Hepatocyte (in vitro differentiated cells): ENCODE measurements around the gene LRBA. TPM values are rescaled to one million over a fixed set of nuclear protein-coding genes. Genes with fewer than 3 reads are reported as not detected.

Experiments
- DNase-seq: peaks from one replicate; pipeline ENCODE4 v3.0.0-alpha.2; 2016; ENCODE audit warnings: low spot score
- H2AFZ ChIP-seq: fragments of 200-600 bp; sonication (generic); 2 replicates; pipeline ENCODE4 v1.6.0; 2016; ENCODE audit warnings: antibody characterized with exemption, mild to moderate bottlenecking
- H3K27ac ChIP-seq: fragments of 200-600 bp; sonication (generic); 2 replicates; pipeline ENCODE4 v1.5.1; 2016; ENCODE audit warnings: mild to moderate bottlenecking
- H3K27me3 ChIP-seq: fragments of 200-600 bp; sonication (generic); 2 replicates; pipeline ENCODE4 v1.6.1; 2016
- H3K36me3 ChIP-seq: fragments of 200-600 bp; sonication (generic); replicated peaks from 2 replicates; pipeline ENCODE4 v1.5.1; 2016; ENCODE audit warnings: low read depth; ENCODE audit not compliant: insufficient read depth
- H3K4me1 ChIP-seq: fragments of 200-600 bp; sonication (generic); 2 replicates; pipeline ENCODE4 v1.5.1; 2016; ENCODE audit warnings: mild to moderate bottlenecking, moderate library complexity; ENCODE audit not compliant: insufficient read depth
- H3K4me2 ChIP-seq: fragments of 200-600 bp; sonication (generic); 2 replicates; pipeline ENCODE4 v1.6.0; 2016
- H3K4me3 ChIP-seq: fragments of 200-600 bp; sonication (generic); 2 replicates; pipeline ENCODE4 v1.5.1; 2016; ENCODE audit warnings: mild to moderate bottlenecking
- H3K79me2 ChIP-seq: fragments of 200-600 bp; sonication (generic); 2 replicates; pipeline ENCODE4 v1.6.0; 2017; ENCODE audit warnings: mild to moderate bottlenecking
- H3K9me2 ChIP-seq: fragments of 200-600 bp; sonication (generic); replicated peaks from 2 replicates; pipeline ENCODE4 v1.6.0; 2017; ENCODE audit warnings: mild to moderate bottlenecking; ENCODE audit not compliant: insufficient read depth
- H3K9me3 ChIP-seq: fragments of 200-600 bp; sonication (generic); 2 replicates; pipeline ENCODE4 v1.5.1; 2016; ENCODE audit warnings: low read depth, mild to moderate bottlenecking
- H4K20me1 ChIP-seq: fragments of 200-600 bp; sonication (generic); 2 replicates; pipeline ENCODE4 v1.6.0; 2016; ENCODE audit warnings: mild to moderate bottlenecking; ENCODE audit not compliant: insufficient read depth, poor library complexity, severe bottlenecking
- EZH2 ChIP-seq: fragments of 200-600 bp; sonication (generic); IDR thresholded peaks from 2 replicates; pipeline ENCODE4 v1.6.1; 2016; ENCODE audit warnings: antibody characterized with exemption, mild to moderate bottlenecking, borderline replicate concordance
- EZH2phosphoT487 ChIP-seq: fragments of 200-600 bp; sonication (generic); IDR thresholded peaks from one replicate; pipeline ENCODE4 v1.6.1; 2018; ENCODE audit warnings: antibody characterized with exemption, mild to moderate bottlenecking, low read depth, moderate library complexity; ENCODE audit not compliant: unreplicated experiment, severe bottlenecking
- whole genome bisulfite sequencing: methylation state at CpG from one replicate; pipeline ENCODE4 v1.1.6; 2016; ENCODE audit warnings: low lambda C conversion rate; ENCODE audit errors: missing lambda C conversion rate; 5-methylcytosine and 5-hydroxymethylcytosine counted together
- polyA plus RNA-seq: library from polyadenylated mRNA; unstranded; fragments of >200 nt; fragmentation: Nextera tagmentation; extraction: Ambion mirVana; gene quantifications from 2 replicates; pipeline ENCODE4 v1.2.1, GENCODE V29; 2016
- total RNA-seq: library from RNA; depleted of rRNA; stranded (reverse); fragments of >200 nt; gene quantifications from 2 replicates; pipeline ENCODE4 v1.2.3, GENCODE V29; 2014
- TF ChIP-seq, protein P1 (sequence below): fragments of 200-600 bp; sonication (generic); IDR thresholded peaks from 2 replicates; pipeline ENCODE4 v1.5.1; 2016; ENCODE audit warnings: antibody characterized with exemption, mild to moderate bottlenecking; ENCODE audit not compliant: poor library complexity

Gene LRBA
- total and polyA plus RNA-seq, 2 experiments from 2014 or later: 14.1 to 69.4 TPM

DNA sequence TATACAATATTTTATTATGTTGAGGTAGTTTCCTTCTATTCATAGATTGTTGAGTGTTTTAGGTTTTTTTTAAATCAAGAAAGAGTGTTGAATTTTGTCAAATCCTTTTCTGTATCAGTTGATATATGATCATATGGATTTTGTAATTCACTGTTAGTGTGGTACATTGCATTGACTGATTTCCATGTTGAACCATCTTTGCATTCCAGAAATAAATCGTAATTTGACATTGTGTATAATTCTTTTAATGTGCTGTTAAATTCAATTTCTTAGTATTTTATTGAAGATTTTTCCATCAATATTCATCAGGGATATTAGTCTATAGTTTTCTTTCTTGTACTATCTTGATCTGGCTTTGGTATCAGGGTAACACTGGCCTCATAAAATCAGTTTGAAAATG is 103.8 kb downstream of the LRBA start:
- no peaks in the 10 kb centered on the region for H3K9me2 ChIP-seq
- no peaks in the 10 kb centered on the region for H3K27me3 ChIP-seq
- no peaks in the 10 kb centered on the region for H3K36me3 ChIP-seq
- no peak overlapping the region for H3K4me3 ChIP-seq
- no peaks in the 10 kb centered on the region for H4K20me1 ChIP-seq
- 100% methylated on average over 1 of the region's 1 CpG for WGBS
- no peaks in the 10 kb centered on the region for H3K79me2 ChIP-seq
- no peaks in the 10 kb centered on the region for H3K4me1 ChIP-seq
- no peak overlapping the region for H2AFZ ChIP-seq
- no peak overlapping the region for H3K4me2 ChIP-seq
- H3K9me3 ChIP-seq: peaks cover 9% of the 10 kb centered on the region
- DNase-seq: no peak
- H3K27ac ChIP-seq: no peak overlapping the region
- TF ChIP-seq, protein P1, sequence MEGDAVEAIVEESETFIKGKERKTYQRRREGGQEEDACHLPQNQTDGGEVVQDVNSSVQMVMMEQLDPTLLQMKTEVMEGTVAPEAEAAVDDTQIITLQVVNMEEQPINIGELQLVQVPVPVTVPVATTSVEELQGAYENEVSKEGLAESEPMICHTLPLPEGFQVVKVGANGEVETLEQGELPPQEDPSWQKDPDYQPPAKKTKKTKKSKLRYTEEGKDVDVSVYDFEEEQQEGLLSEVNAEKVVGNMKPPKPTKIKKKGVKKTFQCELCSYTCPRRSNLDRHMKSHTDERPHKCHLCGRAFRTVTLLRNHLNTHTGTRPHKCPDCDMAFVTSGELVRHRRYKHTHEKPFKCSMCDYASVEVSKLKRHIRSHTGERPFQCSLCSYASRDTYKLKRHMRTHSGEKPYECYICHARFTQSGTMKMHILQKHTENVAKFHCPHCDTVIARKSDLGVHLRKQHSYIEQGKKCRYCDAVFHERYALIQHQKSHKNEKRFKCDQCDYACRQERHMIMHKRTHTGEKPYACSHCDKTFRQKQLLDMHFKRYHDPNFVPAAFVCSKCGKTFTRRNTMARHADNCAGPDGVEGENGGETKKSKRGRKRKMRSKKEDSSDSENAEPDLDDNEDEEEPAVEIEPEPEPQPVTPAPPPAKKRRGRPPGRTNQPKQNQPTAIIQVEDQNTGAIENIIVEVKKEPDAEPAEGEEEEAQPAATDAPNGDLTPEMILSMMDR: no peak
- TF ChIP-seq EZH2phosphoT487 (no peak), EZH2 (no peak)

DNA sequence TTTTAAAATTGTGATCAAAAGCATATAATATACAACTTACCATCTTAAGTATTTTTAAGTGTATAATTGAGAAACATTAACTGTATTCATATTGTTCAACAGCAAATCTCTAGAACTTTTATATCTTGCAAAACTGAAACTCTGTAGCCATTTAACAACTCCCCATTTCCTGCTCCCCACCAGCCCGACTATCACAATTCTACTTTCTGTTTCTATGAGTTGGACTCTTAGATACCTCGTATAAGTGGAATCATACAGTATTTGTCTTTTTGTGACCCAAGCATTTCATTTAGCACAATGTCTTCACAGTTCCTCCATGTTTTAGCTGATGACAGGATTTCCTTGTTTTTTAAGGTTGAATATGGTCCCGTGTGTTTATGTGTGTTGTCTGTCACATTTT is 106.0 kb downstream of the LRBA start:
- no peak for DNase-seq
- Histone ChIP-seq H3K4me1 (no peaks in the 10 kb centered on the region), H3K4me3 (no peak overlapping the region), H3K27ac (no peak overlapping the region), H4K20me1 (no peaks in the 10 kb centered on the region), H3K36me3 (no peaks in the 10 kb centered on the region), H3K27me3 (no peaks in the 10 kb centered on the region), H2AFZ (no peak overlapping the region), H3K79me2 (no peaks in the 10 kb centered on the region), H3K4me2 (no peak overlapping the region), H3K9me2 (no peaks in the 10 kb centered on the region), H3K9me3 (peaks cover 9% of the 10 kb centered on the region)
- TF ChIP-seq, protein P1: no peak
- TF ChIP-seq EZH2phosphoT487: no peak
- no peak for TF ChIP-seq EZH2
- 92% methylated on average over 3 of the region's 3 CpGs for WGBS

DNA sequence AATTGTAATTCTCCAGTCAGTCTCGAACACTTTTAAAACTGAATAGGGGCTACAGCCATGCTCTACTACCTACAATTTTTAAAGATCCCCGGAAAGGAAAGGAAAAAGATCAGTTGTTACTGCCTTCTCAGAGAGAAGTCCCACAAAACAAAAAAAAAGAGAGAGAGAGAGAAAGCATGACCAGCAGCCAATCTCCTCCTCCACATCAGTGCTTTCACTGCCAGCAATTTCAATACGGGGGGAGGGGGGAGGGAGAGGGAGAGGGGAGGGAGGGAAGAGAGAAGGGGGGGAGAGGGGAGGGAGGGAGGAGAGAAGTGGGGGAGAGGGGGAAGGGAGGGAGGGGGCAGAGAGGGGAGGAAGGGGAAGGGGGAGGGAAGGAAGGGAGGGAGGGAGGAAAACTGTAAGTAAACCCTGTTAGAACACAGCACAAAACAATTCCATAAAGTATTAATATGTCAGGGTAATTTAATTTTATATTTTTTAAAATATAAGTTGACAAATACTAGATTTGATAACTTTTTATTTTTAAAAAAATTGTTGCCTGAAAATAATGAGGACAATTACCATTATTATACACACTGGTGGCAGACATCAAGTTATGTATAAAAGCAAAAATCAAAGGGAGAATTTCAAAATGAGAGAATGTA is 108.0 kb downstream of the LRBA start:
- H3K4me2 ChIP-seq: no peak overlapping the region
- no peak overlapping the region for H3K4me3 ChIP-seq
- H4K20me1 ChIP-seq: no peaks in the 10 kb centered on the region
- peaks cover 9% of the 10 kb centered on the region for H3K9me3 ChIP-seq
- no peak overlapping the region for H2AFZ ChIP-seq
- H3K9me2 ChIP-seq: no peaks in the 10 kb centered on the region
- no peaks in the 10 kb centered on the region for H3K79me2 ChIP-seq
- TF ChIP-seq, protein P1: no peak
- TF ChIP-seq EZH2phosphoT487 (no peak), EZH2 (no peak)
- 67% methylated on average over 3 of the region's 3 CpGs for WGBS
- no peak for DNase-seq
- no peak overlapping the region for H3K27ac ChIP-seq
- no peaks in the 10 kb centered on the region for H3K4me1 ChIP-seq
- H3K27me3 ChIP-seq: no peaks in the 10 kb centered on the region
- H3K36me3 ChIP-seq: no peaks in the 10 kb centered on the region
